ENCODE results near the gene TSHZ1.

DNA sequence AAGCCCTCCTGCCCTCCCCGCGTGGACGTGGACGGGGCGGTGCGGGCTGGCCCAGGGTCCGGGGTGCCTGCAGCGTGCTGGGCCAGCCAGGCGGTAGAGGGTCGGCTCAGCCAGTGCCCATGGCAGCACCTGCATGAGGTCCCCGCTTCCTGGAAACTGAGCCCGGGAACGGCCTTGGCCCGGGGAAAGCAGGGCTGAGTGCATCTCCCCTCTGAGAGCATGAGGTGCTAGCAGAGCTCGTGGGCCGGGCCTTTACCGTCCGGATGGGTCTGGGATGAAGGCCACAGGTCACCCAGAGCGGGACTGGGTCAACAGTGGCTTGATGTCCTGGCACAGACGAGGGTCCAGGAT, 39.8 kb downstream of the TSHZ1 start:
- TF ChIP-seq CTCF (IDR thresholded peaks at IDR 0.05; ENCODE audit: low read depth, low read length) (no peak), EZH2phosphoT487 (IDR thresholded peaks at IDR 0.05; ENCODE audit: low read depth) (no peak)

All from OCI-LY3 (cell line).